Keratinocyte (primary cell): Measurements from ENCODE around the gene SELENOO.

Experiments used
- CTCF ChIP-seq, 3 experiments: IDR thresholded peaks in 1 of 3; conservative IDR thresholded peaks in 1 of 3; optimal IDR thresholded peaks in 1 of 3; 2 replicates in 2 of 3; 3 replicates in 1 of 3; pipeline versions ENCODE3 to v1.5.1; 2011; ENCODE audit warnings: low read length in 3 of 3, mild to moderate bottlenecking in 3 of 3, moderate library complexity in 2 of 3, control low read depth in 1 of 3, inconsistent platforms in 1 of 3; ENCODE audit not compliant: insufficient read depth in 2 of 3; ENCODE audit errors: extremely low read depth in 1 of 3
- EZH2 ChIP-seq: IDR thresholded peaks from one replicate; pipeline ENCODE4 v1.6.1; 2012; ENCODE audit warnings: inconsistent platforms, mild to moderate bottlenecking, low read length, moderate library complexity

DNA sequence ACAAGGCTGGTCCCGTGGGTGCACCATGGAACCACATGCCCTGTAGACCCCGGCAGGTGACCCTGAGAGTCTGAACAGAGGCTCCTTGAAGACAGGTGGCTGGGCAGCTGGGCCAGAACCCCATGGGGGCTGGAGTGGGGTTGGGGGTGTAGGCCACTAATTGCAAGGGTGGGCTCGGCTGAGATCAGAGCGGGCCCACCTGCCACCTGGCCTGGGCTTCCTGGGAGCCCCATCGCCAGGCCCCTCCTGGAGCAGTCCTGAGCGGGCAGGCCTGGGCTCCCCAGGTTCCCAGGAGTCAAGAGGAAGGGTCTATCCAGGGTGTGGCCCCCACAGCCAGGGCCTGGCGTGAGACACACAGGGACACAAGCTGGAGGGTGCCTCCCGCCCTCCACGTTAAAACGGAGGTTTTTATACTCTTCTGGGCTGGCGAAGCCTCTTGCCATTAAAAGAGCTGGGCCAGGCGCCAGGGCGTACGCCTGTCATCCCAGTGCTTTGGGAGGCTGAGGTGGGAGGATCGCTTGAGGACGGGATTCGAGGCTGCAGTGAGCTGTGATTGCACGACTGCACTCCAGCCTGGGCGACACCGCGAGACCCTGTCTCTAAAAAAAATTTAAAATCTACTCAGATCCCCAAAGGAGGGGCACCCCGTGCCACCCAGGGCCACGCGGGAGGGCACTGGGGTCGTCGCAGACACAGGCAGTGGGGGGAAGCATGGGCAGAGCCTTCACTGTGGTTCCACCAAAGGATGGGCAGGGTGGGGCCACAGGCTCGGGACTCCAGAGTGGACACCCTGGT is 19.9 kb upstream of the SELENOO start:
- TF ChIP-seq CTCF (optimal IDR thresholded peaks at IDR 0.05 in 1 of 3, IDR thresholded peaks at IDR 0.05 in 1 of 3, conservative IDR thresholded peaks at IDR 0.05 in 1 of 3; ENCODE audit: extremely low read depth in 1 of 3, insufficient read depth in 2 of 3, low read length in 3 of 3) (no peak), EZH2 (no peak)
